Mesenchymal stem cell (in vitro differentiated cells and primary cell): Measurements from ENCODE around the gene TMEM59. TPM values are rescaled to one million over a fixed set of nuclear protein-coding genes. Genes with fewer than 3 reads are reported as not detected.

ENCODE experiments used
- DNase-seq: peaks from one replicate; pipeline ENCODE4 v3.0.0-alpha.2; 2013
- H2AFZ ChIP-seq: one replicate; pipeline ENCODE4 v1.6.1; 2013; ENCODE audit warnings: low read depth, mild to moderate bottlenecking, control low read depth, inconsistent platforms, low read length, moderate library complexity
- H2AK5ac ChIP-seq: 2 replicates; pipeline ENCODE4 v1.6.1; 2013; ENCODE audit warnings: low read length, moderate library complexity, mild to moderate bottlenecking, inconsistent platforms; ENCODE audit not compliant: severe bottlenecking
- H2BK120ac ChIP-seq: one replicate; pipeline ENCODE4 v1.6.1; 2013; ENCODE audit warnings: low read depth, mild to moderate bottlenecking, inconsistent platforms, low read length, moderate library complexity
- H2BK12ac ChIP-seq, 2 experiments: one replicate each; pipeline ENCODE4 v1.6.1; 2013; ENCODE audit warnings: inconsistent platforms in 2 of 2, low read length in 2 of 2, mild to moderate bottlenecking in 2 of 2, moderate library complexity in 2 of 2, control low read depth in 1 of 2
- H2BK15ac ChIP-seq: one replicate; pipeline ENCODE4 v1.6.1; 2013; ENCODE audit warnings: mild to moderate bottlenecking, low read depth, inconsistent platforms; ENCODE audit not compliant: poor library complexity, severe bottlenecking
- H2BK5ac ChIP-seq: 2 replicates; pipeline ENCODE4 v1.6.1; 2013; ENCODE audit warnings: low read depth, mild to moderate bottlenecking, low read length, control low read depth, inconsistent platforms; ENCODE audit not compliant: poor library complexity, severe bottlenecking
- H3K14ac ChIP-seq, 2 experiments: one replicate each; pipeline ENCODE4 v1.6.1; 2013; ENCODE audit warnings: inconsistent platforms in 2 of 2, low read length in 2 of 2, control low read depth in 1 of 2, mild to moderate bottlenecking in 1 of 2, moderate library complexity in 1 of 2
- H3K18ac ChIP-seq, 2 experiments: one replicate each; pipeline ENCODE4 v1.6.1; 2013; ENCODE audit warnings: inconsistent platforms in 2 of 2, low read length in 2 of 2, control low read depth in 1 of 2, low read depth in 1 of 2, mild to moderate bottlenecking in 1 of 2
- H3K23ac ChIP-seq, 2 experiments: one replicate each; pipeline ENCODE4 v1.6.1; 2013; ENCODE audit warnings: inconsistent platforms in 2 of 2, low read length in 2 of 2, mild to moderate bottlenecking in 2 of 2, moderate library complexity in 2 of 2, control low read depth in 1 of 2
- H3K27ac ChIP-seq: 2 replicates; pipeline ENCODE4 v1.5.1; 2013; ENCODE audit warnings: mild to moderate bottlenecking, moderate library complexity, low read length, control low read depth, inconsistent platforms; ENCODE audit not compliant: poor library complexity, severe bottlenecking
- H3K27me3 ChIP-seq, 2 experiments: 2 replicates each; pipeline versions ENCODE4 v1.6.1 to v1.7.0; 2013; ENCODE audit warnings: low read length in 2 of 2, mild to moderate bottlenecking in 2 of 2, moderate library complexity in 2 of 2, control low read depth in 1 of 2, inconsistent platforms in 1 of 2; ENCODE audit not compliant: control insufficient read depth in 1 of 2, insufficient read depth in 1 of 2
- H3K36me3 ChIP-seq, 2 experiments: 2 replicates each; pipeline versions ENCODE4 v1.6.1 to v1.7.0; 2013; ENCODE audit warnings: low read length in 2 of 2, control low read depth in 1 of 2, inconsistent platforms in 1 of 2, low read depth in 1 of 2, mild to moderate bottlenecking in 1 of 2; ENCODE audit not compliant: insufficient read depth in 2 of 2, control insufficient read depth in 1 of 2
- H3K4ac ChIP-seq, 2 experiments: one replicate each; pipeline ENCODE4 v1.6.1; 2013; ENCODE audit warnings: inconsistent platforms in 2 of 2, low read length in 2 of 2, mild to moderate bottlenecking in 2 of 2, moderate library complexity in 2 of 2, control low read depth in 1 of 2, low read depth in 1 of 2
- H3K4me1 ChIP-seq: 2 replicates; pipeline ENCODE4 v1.6.1; 2013; ENCODE audit warnings: low read depth, low read length, control low read depth; ENCODE audit not compliant: control insufficient read depth, insufficient read depth
- H3K4me2 ChIP-seq: 2 replicates; pipeline ENCODE4 v1.6.1; 2013; ENCODE audit warnings: low read length, mild to moderate bottlenecking, inconsistent platforms; ENCODE audit not compliant: poor library complexity, severe bottlenecking
- H3K4me3 ChIP-seq, 2 experiments: 2 replicates each; pipeline versions ENCODE4 v1.5.1 to v1.7.0; 2013; ENCODE audit warnings: low read length in 2 of 2, mild to moderate bottlenecking in 2 of 2, control low read depth in 1 of 2, low read depth in 1 of 2; ENCODE audit not compliant: insufficient read depth in 1 of 2
- H3K79me1 ChIP-seq: replicated peaks from 2 replicates; pipeline ENCODE4 v1.6.1; 2013; ENCODE audit warnings: mild to moderate bottlenecking, control low read depth, low read length, inconsistent platforms; ENCODE audit not compliant: poor library complexity, severe bottlenecking
- H3K9ac ChIP-seq: 2 replicates; pipeline ENCODE4 v1.7.0; 2013; ENCODE audit warnings: mild to moderate bottlenecking, low read length, moderate library complexity
- H3K9me3 ChIP-seq: 2 replicates; pipeline ENCODE4 v1.7.0; 2013; ENCODE audit warnings: mild to moderate bottlenecking, low read length; ENCODE audit not compliant: control insufficient read depth
- H4K8ac ChIP-seq: one replicate; pipeline ENCODE4 v1.6.1; 2013; ENCODE audit warnings: inconsistent platforms, mild to moderate bottlenecking, low read length, moderate library complexity
- H4K91ac ChIP-seq: one replicate; pipeline ENCODE4 v1.6.1; 2013; ENCODE audit warnings: mild to moderate bottlenecking, low read length, inconsistent platforms
- WGBS: methylation state at CpG from one replicate; pipeline ENCODE4 v1.1.7; 2013; ENCODE audit warnings: mixed read lengths; 5-methylcytosine and 5-hydroxymethylcytosine counted together
- polyA plus RNA-seq, 2 experiments: library from polyadenylated mRNA; stranded (reverse); fragments of 200-250 nt; gene quantifications; one replicate each; pipeline ENCODE4 v1.2.3, GENCODE V29; 2013

Gene TMEM59, protein sequence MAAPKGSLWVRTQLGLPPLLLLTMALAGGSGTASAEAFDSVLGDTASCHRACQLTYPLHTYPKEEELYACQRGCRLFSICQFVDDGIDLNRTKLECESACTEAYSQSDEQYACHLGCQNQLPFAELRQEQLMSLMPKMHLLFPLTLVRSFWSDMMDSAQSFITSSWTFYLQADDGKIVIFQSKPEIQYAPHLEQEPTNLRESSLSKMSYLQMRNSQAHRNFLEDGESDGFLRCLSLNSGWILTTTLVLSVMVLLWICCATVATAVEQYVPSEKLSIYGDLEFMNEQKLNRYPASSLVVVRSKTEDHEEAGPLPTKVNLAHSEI
- polyA plus RNA-seq (2013, experiment 1 of 2): 282 TPM
- polyA plus RNA-seq (2013, experiment 2 of 2): 305 TPM

DNA sequence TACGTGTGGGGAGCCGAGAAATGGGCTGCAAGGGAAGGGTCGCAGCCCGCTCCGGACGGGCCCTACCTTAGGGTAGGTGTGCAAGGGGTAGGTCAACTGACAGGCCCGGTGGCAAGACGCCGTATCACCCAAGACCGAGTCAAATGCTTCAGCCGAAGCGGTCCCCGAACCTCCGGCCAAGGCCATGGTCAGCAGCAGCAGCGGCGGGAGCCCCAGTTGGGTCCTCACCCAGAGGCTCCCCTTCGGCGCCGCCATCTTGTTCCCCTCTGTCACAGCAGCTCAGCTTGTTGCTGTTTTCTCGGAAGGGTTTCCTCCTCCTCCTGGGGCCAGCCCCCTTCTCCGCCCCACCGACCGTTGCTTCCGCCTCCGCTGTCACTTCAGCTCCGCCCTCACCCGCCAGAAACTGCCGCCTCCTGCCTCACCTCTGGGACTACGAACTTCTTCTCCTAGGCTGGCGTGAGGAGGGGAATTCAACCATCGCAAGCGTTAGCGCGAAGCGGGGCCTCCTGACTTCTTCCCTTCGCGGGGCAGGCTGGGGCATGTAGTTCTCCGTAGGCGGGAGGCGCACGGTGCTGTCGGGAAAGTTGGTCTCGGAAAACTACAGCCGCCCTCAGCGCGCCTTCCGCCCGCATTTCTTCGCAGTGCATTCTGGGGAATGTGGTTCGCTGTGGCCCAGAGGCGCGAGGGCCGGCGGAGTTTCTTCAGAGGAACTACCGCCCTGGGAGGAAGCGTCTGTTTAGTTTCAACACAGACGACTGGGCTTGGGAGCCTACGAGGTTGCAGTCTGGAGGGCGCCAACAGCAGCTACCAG lies at the start of gene TMEM59, which contains the start of gene TCEANC2:
TMEM59 (minus strand) TSS at position 271 of the 811 bp plus-strand sequence; CDS start at position 255, 16 bp downstream.
TCEANC2 (plus strand) TSS at position 675 of the 811 bp plus-strand sequence. CDS start 815 bp downstream, outside the sequence.
- Histone ChIP-seq H3K4ac (peak within 1 kb of the TSS; percentile 52 to 95), H2BK120ac (no peak within 1 kb of the TSS), H3K27me3 (no peaks in the 10 kb centered on the region), H3K4me1 (peaks cover 5% of the 10 kb centered on the region), H2BK12ac (peak within 1 kb of the TSS in 1 of 2 experiments; percentile 64), H3K36me3 (peaks cover 0 to 7% of the 10 kb centered on the region in 2 experiments), H3K27ac (peak within 1 kb of the TSS; percentile 88), H3K9ac (peak within 1 kb of the TSS; percentile 99), H2AFZ (peak within 1 kb of the TSS; percentile 68), H4K8ac (peak within 1 kb of the TSS; percentile 79), H3K4me2 (peak within 1 kb of the TSS; percentile 92), H2BK5ac (peak within 1 kb of the TSS; percentile 40), H3K4me3 (peak within 1 kb of the TSS; percentile 90 to 100), H3K79me1 (peaks cover 8% of the 10 kb centered on the region), H4K91ac (peak within 1 kb of the TSS; percentile 43), H3K23ac (peak within 1 kb of the TSS in 1 of 2 experiments; percentile 71), H2BK15ac (peak within 1 kb of the TSS; percentile 8), H3K9me3 (no peaks in the 10 kb centered on the region), H3K14ac (peak within 1 kb of the TSS in 1 of 2 experiments; percentile 94), H2AK5ac (no peak within 1 kb of the TSS), H3K18ac (peak within 1 kb of the TSS; percentile 87 to 94)
- peak; percentile 100 for DNase-seq
- under 1% methylated on average over 55 of the region's 59 CpGs for WGBS

DNA sequence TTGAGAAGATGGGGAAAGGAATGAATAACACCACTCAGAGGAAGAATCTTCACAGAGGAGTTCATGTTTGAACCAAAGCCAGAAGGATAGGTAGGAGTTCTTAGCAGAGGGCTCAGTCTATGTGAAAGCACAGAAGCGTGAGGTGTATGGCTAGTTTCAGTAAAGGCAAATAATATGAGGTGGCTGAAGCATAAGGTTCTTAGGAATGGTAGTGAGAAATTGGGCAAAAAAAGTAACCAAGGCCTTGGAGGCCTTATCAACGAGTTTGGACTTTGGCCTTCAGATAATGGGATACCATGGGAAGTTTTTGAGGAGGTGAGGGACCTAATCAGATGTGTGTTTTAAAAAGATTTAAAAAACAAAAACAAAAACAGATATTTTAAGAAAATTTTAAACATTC lies 47.5 kb upstream of the TMEM59 start:
- Histone ChIP-seq H4K91ac (no peak overlapping the region), H3K9me3 (no peaks in the 10 kb centered on the region), H3K23ac (no peak overlapping the region), H2AK5ac (no peak overlapping the region), H3K4ac (no peak overlapping the region), H2BK5ac (no peak overlapping the region), H2BK15ac (no peak overlapping the region), H4K8ac (no peak overlapping the region), H3K36me3 (peaks cover 8 to 24% of the 10 kb centered on the region in 2 experiments), H3K4me3 (no peak overlapping the region), H3K27ac (no peak overlapping the region), H3K9ac (no peak overlapping the region), H3K4me1 (no peaks in the 10 kb centered on the region), H3K79me1 (no peaks in the 10 kb centered on the region), H3K27me3 (no peaks in the 10 kb centered on the region), H2AFZ (no peak overlapping the region), H2BK120ac (no peak overlapping the region), H3K14ac (no peak overlapping the region), H3K18ac (no peak overlapping the region), H3K4me2 (no peak overlapping the region), H2BK12ac (no peak overlapping the region)
- WGBS: 98% methylated on average over 1 of the region's 2 CpGs
- no peak for DNase-seq

DNA sequence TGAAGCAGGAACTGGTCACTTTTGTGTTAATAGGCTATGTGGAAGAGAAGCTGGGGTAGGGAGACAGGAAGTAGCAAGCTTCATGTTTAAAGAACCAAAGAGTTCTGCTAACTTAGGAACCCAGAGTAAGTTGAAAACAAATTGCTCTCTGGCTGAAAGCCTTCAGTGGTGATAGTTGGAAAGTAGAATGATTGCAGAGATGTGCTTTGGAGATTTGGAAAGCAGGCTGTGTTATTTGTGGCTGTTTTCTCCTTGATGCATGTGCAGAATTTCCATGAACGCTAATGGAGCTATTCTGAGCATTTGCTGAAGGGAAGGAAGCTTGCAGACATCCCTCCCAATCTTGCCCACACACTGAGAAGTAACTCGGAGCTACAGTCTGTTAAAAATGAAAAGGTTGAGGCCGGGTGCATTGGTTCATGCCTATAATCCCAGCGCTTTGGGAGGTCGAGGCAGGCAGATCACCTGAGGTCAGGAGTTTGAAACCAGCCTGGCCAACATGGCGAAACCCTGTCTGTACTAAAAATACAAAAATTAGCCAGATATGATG lies 46.1 kb upstream of the TMEM59 start:
- no peak for DNase-seq
- Histone ChIP-seq H3K27me3 (no peaks in the 10 kb centered on the region), H3K9ac (no peak overlapping the region), H3K79me1 (no peaks in the 10 kb centered on the region), H3K14ac (no peak overlapping the region), H2BK15ac (no peak overlapping the region), H3K23ac (no peak overlapping the region), H3K36me3 (peaks cover 8 to 24% of the 10 kb centered on the region in 2 experiments), H3K9me3 (no peaks in the 10 kb centered on the region), H2BK5ac (no peak overlapping the region), H4K8ac (no peak overlapping the region), H3K4me1 (no peaks in the 10 kb centered on the region), H3K27ac (no peak overlapping the region), H3K4ac (no peak overlapping the region), H2AFZ (no peak overlapping the region), H2BK12ac (no peak overlapping the region), H3K4me3 (no peak overlapping the region), H2AK5ac (no peak overlapping the region), H3K18ac (no peak overlapping the region), H3K4me2 (no peak overlapping the region), H2BK120ac (no peak overlapping the region), H4K91ac (no peak overlapping the region)
- WGBS: 83% methylated on average over 6 of the region's 6 CpGs

DNA sequence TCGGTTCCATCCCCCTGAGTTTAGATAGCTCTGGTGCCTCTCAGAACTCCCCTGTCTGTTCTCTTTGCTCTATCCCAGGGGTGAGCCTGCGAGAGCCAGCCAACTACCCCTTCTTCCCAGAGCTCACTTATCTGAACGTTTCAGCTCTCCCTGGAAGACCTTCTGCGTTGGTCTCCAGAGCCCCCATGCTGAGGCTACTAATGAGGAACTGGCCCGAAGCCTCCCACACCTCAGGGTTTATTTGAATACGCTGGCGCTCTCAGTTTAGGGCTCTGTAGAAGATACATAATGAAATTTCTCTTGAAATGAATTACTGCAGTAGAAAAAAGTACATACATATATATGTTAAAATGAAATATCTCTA lies 43.9 kb upstream of the TMEM59 start:
- Histone ChIP-seq H3K4me2 (no peak overlapping the region), H3K4me1 (no peaks in the 10 kb centered on the region), H3K14ac (no peak overlapping the region), H4K8ac (no peak overlapping the region), H2BK120ac (no peak overlapping the region), H3K4ac (peak overlapping the region in 1 of 2 experiments; percentile 43), H3K27me3 (no peaks in the 10 kb centered on the region), H2BK12ac (no peak overlapping the region), H3K18ac (no peak overlapping the region), H2BK15ac (no peak overlapping the region), H3K4me3 (no peak overlapping the region), H3K27ac (no peak overlapping the region), H3K36me3 (peaks cover 8 to 24% of the 10 kb centered on the region in 2 experiments), H4K91ac (no peak overlapping the region), H2AK5ac (no peak overlapping the region), H2BK5ac (no peak overlapping the region), H2AFZ (no peak overlapping the region), H3K79me1 (no peaks in the 10 kb centered on the region), H3K9ac (no peak overlapping the region), H3K9me3 (no peaks in the 10 kb centered on the region), H3K23ac (no peak overlapping the region)
- no peak for DNase-seq
- WGBS: 36% methylated on average over 4 of the region's 7 CpGs
